ENCODE data around the gene WWC1.

DNA sequence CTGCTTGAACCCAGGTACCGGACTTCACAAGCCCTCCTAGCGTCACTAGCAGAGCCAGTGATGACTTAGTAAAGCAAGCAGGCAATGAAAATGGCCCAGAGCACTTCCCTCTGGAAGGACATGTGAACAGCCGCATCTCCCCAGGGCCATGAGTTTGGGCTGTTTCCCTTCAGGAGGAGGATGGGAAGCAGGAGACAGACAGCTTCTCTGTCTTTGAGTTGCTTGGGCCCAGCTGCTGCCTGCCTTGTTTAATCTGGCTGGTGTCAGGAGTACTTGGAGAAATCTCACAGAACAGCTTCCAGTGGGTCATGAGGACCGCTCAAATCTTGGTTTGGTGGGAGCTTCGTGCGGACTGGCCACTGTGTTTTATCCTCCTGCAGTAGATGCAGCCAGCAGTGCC lies 25.4 kb upstream of the WWC1 start:
- TF ChIP-seq, protein P1, sequence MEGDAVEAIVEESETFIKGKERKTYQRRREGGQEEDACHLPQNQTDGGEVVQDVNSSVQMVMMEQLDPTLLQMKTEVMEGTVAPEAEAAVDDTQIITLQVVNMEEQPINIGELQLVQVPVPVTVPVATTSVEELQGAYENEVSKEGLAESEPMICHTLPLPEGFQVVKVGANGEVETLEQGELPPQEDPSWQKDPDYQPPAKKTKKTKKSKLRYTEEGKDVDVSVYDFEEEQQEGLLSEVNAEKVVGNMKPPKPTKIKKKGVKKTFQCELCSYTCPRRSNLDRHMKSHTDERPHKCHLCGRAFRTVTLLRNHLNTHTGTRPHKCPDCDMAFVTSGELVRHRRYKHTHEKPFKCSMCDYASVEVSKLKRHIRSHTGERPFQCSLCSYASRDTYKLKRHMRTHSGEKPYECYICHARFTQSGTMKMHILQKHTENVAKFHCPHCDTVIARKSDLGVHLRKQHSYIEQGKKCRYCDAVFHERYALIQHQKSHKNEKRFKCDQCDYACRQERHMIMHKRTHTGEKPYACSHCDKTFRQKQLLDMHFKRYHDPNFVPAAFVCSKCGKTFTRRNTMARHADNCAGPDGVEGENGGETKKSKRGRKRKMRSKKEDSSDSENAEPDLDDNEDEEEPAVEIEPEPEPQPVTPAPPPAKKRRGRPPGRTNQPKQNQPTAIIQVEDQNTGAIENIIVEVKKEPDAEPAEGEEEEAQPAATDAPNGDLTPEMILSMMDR (conservative IDR thresholded peaks at IDR 0.05) = no peak
- TF ChIP-seq EZH2 (IDR thresholded peaks at IDR 0.05; ENCODE audit: low read depth) = no peak

Data from PC-9 (cell line).